VCaP (cell line): ENCODE data around the gene SLC38A6.

Experiments used
- H3K27ac ChIP-seq: fragments of 450-650 bp; 2 replicates; pipeline ENCODE4 v1.5.1; 2017
- CTCF ChIP-seq: fragments of 450-650 bp; conservative IDR thresholded peaks from 2 replicates; pipeline ENCODE4 v1.5.1; 2017; ENCODE audit warnings: mild to moderate bottlenecking, moderate library complexity

Gene SLC38A6

DNA sequence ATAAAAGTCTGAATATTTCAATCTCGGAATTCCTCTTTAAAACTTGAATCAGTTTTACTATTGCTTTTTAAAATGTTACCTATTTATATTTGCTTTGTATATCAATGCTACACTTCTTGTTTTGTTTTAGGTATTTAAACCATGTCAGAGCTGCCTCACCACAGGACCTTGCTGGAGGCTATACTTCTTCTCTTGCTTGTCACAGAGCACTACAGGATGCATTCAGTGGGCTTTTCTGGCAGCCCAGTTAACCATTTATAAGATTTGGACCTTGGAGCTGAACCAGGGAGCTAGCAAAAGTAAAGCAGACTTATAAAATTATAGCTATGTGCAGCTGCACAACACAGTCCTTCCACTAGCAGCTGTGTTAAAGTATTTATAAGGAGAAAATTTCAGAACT is 12.9 kb upstream of the SLC38A6 start:
- no peak for TF ChIP-seq CTCF
- no peak overlapping the region for H3K27ac ChIP-seq

DNA sequence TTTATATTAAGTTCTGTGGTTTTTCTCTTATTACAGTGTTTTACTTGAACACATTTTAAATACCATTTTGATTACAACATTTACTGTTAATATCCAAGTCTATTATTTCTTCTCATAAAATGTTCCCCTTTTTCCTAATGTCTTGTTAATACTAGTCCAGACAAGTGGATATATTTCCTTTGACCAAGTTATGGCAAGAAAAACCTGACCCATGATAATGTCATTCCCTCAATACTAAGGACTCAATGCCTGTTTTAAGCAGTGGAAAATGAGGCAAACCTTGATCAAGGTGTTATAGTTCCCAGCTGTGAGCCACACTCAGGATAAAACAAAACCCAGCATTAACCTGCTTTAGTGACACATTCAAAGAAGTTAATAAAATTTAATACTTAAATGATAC is 12.4 kb upstream of the SLC38A6 start:
- TF ChIP-seq CTCF: no peak
- H3K27ac ChIP-seq: no peak overlapping the region

GRCh38 chr14:60970146-60970545 is 10.9 kb upstream of the SLC38A6 start:
- TF ChIP-seq CTCF: no peak
- no peak overlapping the region for H3K27ac ChIP-seq

DNA sequence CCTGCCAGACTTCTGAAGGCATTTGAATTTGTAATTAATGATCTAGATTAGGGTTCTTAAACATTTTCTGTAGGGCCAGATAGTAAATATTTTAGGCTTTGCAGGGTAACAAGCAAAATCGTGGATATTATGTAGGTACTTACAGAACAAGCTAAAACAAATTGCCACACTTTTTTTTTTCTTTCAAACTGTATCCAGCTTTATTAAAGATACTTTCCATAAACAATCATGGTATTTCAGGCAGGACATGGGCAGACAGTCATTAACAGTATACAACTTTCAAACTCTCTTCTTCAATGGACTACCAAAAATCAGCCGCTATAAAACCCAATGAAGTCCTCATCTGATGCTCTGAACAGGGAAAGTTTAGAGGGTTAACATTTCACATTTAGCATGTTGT is 9.8 kb upstream of the SLC38A6 start:
- H3K27ac ChIP-seq: no peak overlapping the region
- TF ChIP-seq CTCF: no peak

DNA sequence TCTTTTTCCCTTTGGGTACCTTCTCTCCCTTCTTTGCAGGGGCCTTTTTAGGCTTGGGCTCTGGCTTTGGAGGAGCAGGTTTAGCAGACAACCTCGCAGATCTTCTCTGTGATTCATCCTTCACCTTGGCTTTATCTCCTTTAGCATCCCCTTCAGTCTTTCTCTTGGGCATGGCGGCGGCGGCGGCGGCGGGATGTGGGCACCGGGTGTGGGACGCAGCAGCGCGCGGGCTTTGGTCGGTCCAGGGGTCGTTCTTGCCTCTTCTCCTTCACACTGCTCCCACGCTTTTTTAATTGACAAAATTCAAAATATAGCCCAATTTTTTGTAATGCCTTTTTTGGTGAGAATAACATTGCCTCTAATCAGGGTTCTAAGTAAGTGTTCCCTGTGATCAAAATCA is 8.8 kb upstream of the SLC38A6 start:
- no peak for TF ChIP-seq CTCF
- H3K27ac ChIP-seq: no peak overlapping the region

GRCh38 chr14:60973070-60973469 is 8.0 kb upstream of the SLC38A6 start:
- TF ChIP-seq CTCF: no peak
- no peak overlapping the region for H3K27ac ChIP-seq

DNA sequence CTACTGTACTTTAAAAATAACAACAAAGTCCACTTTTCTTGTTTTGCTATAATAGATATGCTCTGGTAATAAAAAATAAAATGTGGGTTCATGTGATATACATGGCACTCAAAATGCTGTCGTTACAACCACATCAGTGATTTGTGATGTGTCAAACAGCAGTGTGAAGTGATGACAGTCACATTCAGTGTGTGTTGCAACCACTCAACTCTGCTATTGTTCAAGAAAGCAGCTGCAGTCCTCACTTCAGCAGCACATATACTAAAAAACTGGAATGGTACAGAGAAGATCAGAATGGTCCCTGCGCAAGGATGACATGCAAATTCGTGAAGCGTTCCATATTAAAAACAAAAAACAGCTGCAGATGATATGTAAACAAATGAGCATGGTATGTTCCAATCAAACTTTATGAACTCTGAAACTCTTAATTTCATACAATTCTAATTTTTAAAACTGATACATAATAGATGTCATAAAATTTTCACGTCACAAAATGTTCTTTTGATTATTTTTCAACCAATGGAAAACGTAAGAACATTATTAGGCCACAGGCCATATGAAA is 6.9 kb upstream of the SLC38A6 start:
- no peak for TF ChIP-seq CTCF
- H3K27ac ChIP-seq: no peak overlapping the region

DNA sequence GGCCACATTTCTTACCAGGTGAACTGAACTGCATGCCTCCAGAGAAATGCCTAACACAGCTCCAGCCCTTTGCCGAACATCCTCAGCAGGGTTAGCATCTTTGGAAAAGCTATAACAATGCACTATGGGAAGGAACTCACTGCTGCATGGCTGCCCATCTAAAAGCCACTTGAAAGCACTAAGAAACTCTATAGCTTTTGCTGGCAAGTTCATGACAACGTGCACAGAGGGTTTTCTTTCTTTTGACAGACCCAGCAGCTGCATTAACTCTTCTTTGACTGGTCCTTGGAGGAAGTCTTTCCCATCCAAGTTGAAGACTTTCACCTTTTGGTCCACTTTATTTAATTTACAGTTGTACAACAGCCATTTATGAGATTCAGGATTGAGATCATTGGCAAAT is 5.5 kb upstream of the SLC38A6 start:
- no peak for TF ChIP-seq CTCF

More for the DNA sequence above, 5.5 kb upstream of the SLC38A6 start:
- H3K27ac ChIP-seq: no peak overlapping the region
